ENCODE data around the gene GLI1. TPM values are rescaled to one million over a fixed set of nuclear protein-coding genes. Genes with fewer than 3 reads are reported as not detected.

GLI1 gene
- total and polyA plus RNA-seq, 4 donors = 0.74 to 5.7 (median 2.1) TPM

DNA sequence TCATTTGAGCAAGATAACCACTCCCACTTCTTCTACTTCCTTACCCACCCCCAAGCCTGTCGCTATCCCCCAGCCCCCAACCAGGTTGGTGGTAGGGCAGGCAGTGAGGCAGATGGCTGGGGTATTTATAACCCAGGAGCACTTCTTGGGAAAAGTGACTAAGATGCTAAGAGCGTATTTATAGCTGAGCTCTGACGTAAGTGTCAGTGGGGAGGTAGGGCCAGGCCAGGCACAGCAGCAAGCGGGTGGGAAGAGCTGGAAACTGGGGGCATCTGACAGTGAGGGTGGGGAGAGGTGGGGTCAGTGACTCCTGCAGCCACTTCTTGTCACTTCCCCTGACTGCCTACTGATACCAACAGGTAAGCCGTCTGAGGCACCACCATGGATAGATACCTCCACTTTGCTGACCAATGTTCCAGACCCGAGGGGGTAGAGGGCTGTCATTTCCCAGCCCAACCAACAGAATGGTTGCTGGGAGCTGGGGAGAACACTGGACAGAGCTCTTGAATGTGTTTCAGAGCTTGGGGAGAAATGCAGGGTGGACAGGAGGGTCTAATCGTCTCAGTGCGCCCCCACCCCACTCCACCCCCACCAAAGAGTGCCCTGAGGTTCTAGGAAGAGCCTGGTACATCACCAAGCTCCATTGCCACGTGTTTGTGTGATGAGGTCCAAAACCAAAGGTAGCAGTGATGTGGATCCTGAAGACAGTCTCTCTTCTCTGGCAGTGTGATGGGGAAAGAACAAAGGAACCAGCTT is 7.2 kb upstream of the GLI1 start:
- no peak for ATAC-seq (ENCODE audit: insufficient read depth, low FRiP score)

DNA sequence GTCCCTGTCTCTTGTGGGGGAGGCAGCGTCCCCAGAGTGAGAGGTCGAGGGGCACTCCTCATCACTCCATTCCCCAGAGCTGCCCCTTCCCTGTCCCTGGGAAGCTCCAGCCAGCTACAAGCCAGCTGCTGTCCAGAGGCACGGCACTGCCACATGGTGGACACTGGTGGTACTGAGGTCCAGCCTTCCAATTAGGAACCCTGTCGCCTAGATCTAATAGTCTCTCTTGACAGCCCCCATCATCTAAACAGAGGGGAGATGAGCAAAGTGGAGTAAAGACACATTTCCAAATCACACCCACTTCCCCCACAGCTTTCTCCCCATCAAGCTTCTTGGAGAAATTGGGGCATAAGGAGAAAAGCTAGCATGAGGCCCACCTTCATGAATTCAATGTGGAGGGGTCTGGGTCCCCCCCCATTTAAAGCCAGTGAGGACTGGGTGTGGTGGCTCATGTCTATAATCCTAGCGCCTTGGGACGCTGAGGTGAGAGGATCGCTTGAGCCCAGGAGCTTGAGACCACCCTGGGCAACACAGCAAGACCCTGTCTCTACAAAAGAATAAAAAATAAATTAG is 6.6 kb upstream of the GLI1 start:
- H3K27me3 ChIP-seq (ENCODE audit: control insufficient read depth in 3 of 3, insufficient read depth in 3 of 3, low read length in 2 of 3) = no peaks in the 10 kb centered on the region
- WGBS, 2 donors = 26 to 31% methylated on average over 7 of the region's 7 CpGs
- H3K9me3 ChIP-seq (ENCODE audit: control insufficient read depth in 4 of 4, insufficient read depth in 3 of 4, low read length in 3 of 4) = no peaks in the 10 kb centered on the region
- no peak overlapping the region for H3K4me3 ChIP-seq
- H3K9ac ChIP-seq (ENCODE audit: insufficient read depth in 1 of 2, low read length in 2 of 2) = no peak overlapping the region
- H3K27ac ChIP-seq (ENCODE audit: low read depth in 1 of 2, low read length in 1 of 2) = peak overlapping the region in 1 of 2 donors; percentile 92
- TF ChIP-seq, protein P1, sequence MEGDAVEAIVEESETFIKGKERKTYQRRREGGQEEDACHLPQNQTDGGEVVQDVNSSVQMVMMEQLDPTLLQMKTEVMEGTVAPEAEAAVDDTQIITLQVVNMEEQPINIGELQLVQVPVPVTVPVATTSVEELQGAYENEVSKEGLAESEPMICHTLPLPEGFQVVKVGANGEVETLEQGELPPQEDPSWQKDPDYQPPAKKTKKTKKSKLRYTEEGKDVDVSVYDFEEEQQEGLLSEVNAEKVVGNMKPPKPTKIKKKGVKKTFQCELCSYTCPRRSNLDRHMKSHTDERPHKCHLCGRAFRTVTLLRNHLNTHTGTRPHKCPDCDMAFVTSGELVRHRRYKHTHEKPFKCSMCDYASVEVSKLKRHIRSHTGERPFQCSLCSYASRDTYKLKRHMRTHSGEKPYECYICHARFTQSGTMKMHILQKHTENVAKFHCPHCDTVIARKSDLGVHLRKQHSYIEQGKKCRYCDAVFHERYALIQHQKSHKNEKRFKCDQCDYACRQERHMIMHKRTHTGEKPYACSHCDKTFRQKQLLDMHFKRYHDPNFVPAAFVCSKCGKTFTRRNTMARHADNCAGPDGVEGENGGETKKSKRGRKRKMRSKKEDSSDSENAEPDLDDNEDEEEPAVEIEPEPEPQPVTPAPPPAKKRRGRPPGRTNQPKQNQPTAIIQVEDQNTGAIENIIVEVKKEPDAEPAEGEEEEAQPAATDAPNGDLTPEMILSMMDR (IDR thresholded peaks at IDR 0.05; ENCODE audit: control extremely low read depth, extremely low read depth) = peak; percentile 70
- H3K36me3 ChIP-seq (ENCODE audit: control insufficient read depth in 4 of 4, insufficient read depth in 4 of 4, low read length in 4 of 4) = no peaks in the 10 kb centered on the region
- peak; percentile 65 for ATAC-seq (ENCODE audit: insufficient read depth, low FRiP score)
- peak; percentile 80 to 82 (median 81) for DNase-seq
- H3K4me1 ChIP-seq (ENCODE audit: control insufficient read depth in 5 of 5, insufficient read depth in 5 of 5, low read length in 5 of 5) = no peaks in the 10 kb centered on the region

More for the DNA sequence above, 7.2 kb upstream of the GLI1 start:
- Histone ChIP-seq H3K9ac (ENCODE audit: insufficient read depth in 1 of 2, low read length in 2 of 2) (no peak overlapping the region), H3K27me3 (ENCODE audit: control insufficient read depth in 3 of 3, insufficient read depth in 3 of 3, low read length in 2 of 3) (no peaks in the 10 kb centered on the region), H3K4me3 (no peak overlapping the region), H3K27ac (ENCODE audit: low read depth in 1 of 2, low read length in 1 of 2) (peak overlapping the region in 1 of 2 donors; percentile 92), H3K9me3 (ENCODE audit: control insufficient read depth in 4 of 4, insufficient read depth in 3 of 4, low read length in 3 of 4) (no peaks in the 10 kb centered on the region), H3K4me1 (ENCODE audit: control insufficient read depth in 5 of 5, insufficient read depth in 5 of 5, low read length in 5 of 5) (no peaks in the 10 kb centered on the region), H3K36me3 (ENCODE audit: control insufficient read depth in 4 of 4, insufficient read depth in 4 of 4, low read length in 4 of 4) (no peaks in the 10 kb centered on the region)
- peak in 1 of 3 donors; percentile 47 for DNase-seq
- 27 to 41% methylated on average over 9 of the region's 9 CpGs for WGBS, 2 donors
- TF ChIP-seq, protein P1 (IDR thresholded peaks at IDR 0.05; ENCODE audit: control extremely low read depth, extremely low read depth) = no peak

DNA sequence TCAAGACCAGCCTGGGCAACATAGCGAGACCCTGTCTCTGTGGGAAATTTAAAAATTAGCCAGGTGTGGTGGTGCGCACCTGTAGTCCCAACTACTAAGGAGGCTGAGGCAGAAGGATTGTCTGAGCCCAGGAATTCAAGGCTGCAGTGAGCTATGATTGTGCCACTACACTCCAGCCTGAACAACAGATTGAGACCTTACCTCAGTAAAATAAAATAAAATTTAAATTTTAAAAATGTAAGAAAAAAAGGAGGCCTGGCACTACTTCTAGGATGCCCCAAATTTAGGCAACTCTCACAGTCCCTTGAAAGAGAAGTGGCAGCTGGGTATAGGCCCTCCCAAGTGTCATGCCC is 5.4 kb upstream of the GLI1 start:
- no peaks in the 10 kb centered on the region for H3K27me3 ChIP-seq (ENCODE audit: control insufficient read depth in 3 of 3, insufficient read depth in 3 of 3, low read length in 2 of 3)
- no peak overlapping the region for H3K27ac ChIP-seq (ENCODE audit: low read depth in 1 of 2, low read length in 1 of 2)
- TF ChIP-seq, protein P1 (IDR thresholded peaks at IDR 0.05; ENCODE audit: control extremely low read depth, extremely low read depth) = no peak
- no peak overlapping the region for H3K4me3 ChIP-seq
- DNase-seq (no peak), ATAC-seq (ENCODE audit: insufficient read depth, low FRiP score) (no peak)
- WGBS, 2 donors = 97% methylated on average over 2 of the region's 2 CpGs
- H3K36me3 ChIP-seq (ENCODE audit: control insufficient read depth in 4 of 4, insufficient read depth in 4 of 4, low read length in 4 of 4) = no peaks in the 10 kb centered on the region
- peaks cover 0 to 7% (median 0%) of the 10 kb centered on the region in 5 donors for H3K4me1 ChIP-seq (ENCODE audit: control insufficient read depth in 5 of 5, insufficient read depth in 5 of 5, low read length in 5 of 5)
- no peak overlapping the region for H3K9ac ChIP-seq (ENCODE audit: insufficient read depth in 1 of 2, low read length in 2 of 2)
- no peaks in the 10 kb centered on the region for H3K9me3 ChIP-seq (ENCODE audit: control insufficient read depth in 4 of 4, insufficient read depth in 3 of 4, low read length in 3 of 4)
